ENCODE data around the gene PSMA8.

Gene PSMA8

DNA sequence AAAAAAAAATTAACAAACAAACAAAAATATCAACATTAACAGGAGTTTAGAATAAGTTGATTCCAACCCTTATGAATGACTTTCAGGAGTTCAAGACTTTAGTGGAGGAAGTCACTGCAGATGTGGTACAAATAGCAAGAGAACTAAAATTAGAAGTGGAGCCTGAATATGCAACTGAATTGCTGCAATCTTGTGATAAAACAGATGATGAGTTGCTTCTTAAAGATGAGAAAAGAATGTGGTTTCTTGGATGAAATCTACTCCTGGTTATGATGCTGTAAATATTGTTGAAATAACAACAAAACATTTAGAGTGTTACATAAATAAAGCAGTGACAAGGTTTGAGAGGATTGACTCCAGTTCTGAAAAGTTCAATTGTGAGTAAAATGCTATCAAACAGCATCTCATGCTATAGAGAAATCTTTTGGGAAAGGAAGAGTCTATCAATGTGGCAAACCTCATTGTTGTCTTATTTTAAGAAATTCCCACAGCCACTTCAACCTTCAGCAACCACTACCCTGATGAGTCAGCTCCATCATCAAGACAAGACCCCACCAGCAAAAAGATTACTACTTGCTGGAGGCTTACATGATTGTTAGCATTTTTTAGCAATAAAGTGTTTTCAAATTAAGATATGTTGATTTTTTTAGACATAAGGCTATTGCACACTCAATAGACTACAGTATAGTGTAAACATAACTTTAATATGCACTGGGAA lies 49.9 kb downstream of the PSMA8 start:
- TF ChIP-seq, protein P1, sequence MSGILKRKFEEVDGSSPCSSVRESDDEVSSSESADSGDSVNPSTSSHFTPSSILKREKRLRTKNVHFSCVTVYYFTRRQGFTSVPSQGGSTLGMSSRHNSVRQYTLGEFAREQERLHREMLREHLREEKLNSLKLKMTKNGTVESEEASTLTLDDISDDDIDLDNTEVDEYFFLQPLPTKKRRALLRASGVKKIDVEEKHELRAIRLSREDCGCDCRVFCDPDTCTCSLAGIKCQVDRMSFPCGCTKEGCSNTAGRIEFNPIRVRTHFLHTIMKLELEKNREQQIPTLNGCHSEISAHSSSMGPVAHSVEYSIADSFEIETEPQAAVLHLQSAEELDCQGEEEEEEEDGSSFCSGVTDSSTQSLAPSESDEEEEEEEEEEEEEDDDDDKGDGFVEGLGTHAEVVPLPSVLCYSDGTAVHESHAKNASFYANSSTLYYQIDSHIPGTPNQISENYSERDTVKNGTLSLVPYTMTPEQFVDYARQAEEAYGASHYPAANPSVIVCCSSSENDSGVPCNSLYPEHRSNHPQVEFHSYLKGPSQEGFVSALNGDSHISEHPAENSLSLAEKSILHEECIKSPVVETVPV (CRISPR knock-in tag; IDR thresholded peaks at IDR 0.05) = no peak
- no peak for TF ChIP-seq ZNF8 (CRISPR knock-in tag; IDR thresholded peaks at IDR 0.05)
- no peak for TF ChIP-seq ZNF70 (CRISPR knock-in tag; IDR thresholded peaks at IDR 0.05)
- no peak for TF ChIP-seq RARB (CRISPR knock-in tag; IDR thresholded peaks at IDR 0.05)
- no peak for TF ChIP-seq ZFP3 (CRISPR knock-in tag; IDR thresholded peaks at IDR 0.05)
- TF ChIP-seq ZFP30 (CRISPR knock-in tag; IDR thresholded peaks at IDR 0.05) = no peak
- TF ChIP-seq ZNF565 (CRISPR knock-in tag; conservative IDR thresholded peaks at IDR 0.05; ENCODE audit: low read depth) = no peak
- no peak for TF ChIP-seq OSR1 (CRISPR knock-in tag; IDR thresholded peaks at IDR 0.05)
- TF ChIP-seq POU6F1 (CRISPR knock-in tag; IDR thresholded peaks at IDR 0.05; ENCODE audit: borderline replicate concordance, low read depth) = no peak
- ATAC-seq = no peak

- TF ChIP-seq ZNF70 (CRISPR knock-in tag; IDR thresholded peaks at IDR 0.05) = no peak
- no peak for TF ChIP-seq TSHZ2 (CRISPR knock-in tag; IDR thresholded peaks at IDR 0.05)
- TF ChIP-seq, protein P1 (CRISPR knock-in tag; IDR thresholded peaks at IDR 0.05) = no peak
- TF ChIP-seq OSR1 (CRISPR knock-in tag; IDR thresholded peaks at IDR 0.05) = no peak
- TF ChIP-seq, protein P2, sequence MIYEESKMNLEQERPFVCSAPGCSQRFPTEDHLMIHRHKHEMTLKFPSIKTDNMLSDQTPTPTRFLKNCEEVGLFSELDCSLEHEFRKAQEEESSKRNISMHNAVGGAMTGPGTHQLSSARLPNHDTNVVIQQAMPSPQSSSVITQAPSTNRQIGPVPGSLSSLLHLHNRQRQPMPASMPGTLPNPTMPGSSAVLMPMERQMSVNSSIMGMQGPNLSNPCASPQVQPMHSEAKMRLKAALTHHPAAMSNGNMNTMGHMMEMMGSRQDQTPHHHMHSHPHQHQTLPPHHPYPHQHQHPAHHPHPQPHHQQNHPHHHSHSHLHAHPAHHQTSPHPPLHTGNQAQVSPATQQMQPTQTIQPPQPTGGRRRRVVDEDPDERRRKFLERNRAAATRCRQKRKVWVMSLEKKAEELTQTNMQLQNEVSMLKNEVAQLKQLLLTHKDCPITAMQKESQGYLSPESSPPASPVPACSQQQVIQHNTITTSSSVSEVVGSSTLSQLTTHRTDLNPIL (CRISPR knock-in tag; IDR thresholded peaks at IDR 0.05; ENCODE audit: low read depth) = no peak
- no peak for TF ChIP-seq SNAI2 (CRISPR knock-in tag; IDR thresholded peaks at IDR 0.05)
- TF ChIP-seq ZC3H10 (CRISPR knock-in tag; IDR thresholded peaks at IDR 0.05) = no peak
- TF ChIP-seq CSDC2 (CRISPR knock-in tag; IDR thresholded peaks at IDR 0.05) = no peak
- no peak for TF ChIP-seq ARNTL (CRISPR knock-in tag; IDR thresholded peaks at IDR 0.05; ENCODE audit: borderline replicate concordance, low read depth)
- TF ChIP-seq GLIS3 (CRISPR knock-in tag; IDR thresholded peaks at IDR 0.05) = no peak
- TF ChIP-seq ZNF8 (CRISPR knock-in tag; IDR thresholded peaks at IDR 0.05) = no peak
- no peak for ATAC-seq
Measured at GRCh38 chr18:26185267-26185666, 51.6 kb downstream of the PSMA8 start.

DNA sequence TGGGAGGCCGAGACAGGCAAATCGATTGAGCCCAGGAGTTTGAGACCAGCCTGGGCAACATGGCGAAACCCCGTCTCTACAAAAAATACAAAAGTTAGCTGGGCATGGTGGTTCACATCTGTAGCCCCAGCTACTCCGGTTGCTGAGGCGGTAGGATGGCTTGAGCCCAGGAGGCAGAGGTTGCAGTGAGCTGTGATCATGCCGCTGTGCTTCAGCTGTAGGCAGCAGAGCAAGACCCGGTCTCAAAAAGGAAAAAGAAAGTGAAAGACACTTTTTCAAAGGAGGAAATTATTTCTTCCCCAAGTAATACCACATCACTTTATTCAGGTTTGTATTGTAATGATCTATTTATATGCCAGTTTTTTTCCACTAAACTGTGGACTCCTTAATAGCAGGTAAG lies 56.8 kb downstream of the PSMA8 start:
- TF ChIP-seq TOX (CRISPR knock-in tag; IDR thresholded peaks at IDR 0.05; ENCODE audit: borderline replicate concordance) (no peak), RARB (CRISPR knock-in tag; IDR thresholded peaks at IDR 0.05) (no peak), ZNF8 (CRISPR knock-in tag; IDR thresholded peaks at IDR 0.05) (no peak), ZC3H10 (CRISPR knock-in tag; IDR thresholded peaks at IDR 0.05) (no peak), CSDC2 (CRISPR knock-in tag; IDR thresholded peaks at IDR 0.05) (no peak), TCF4 (CRISPR knock-in tag; IDR thresholded peaks at IDR 0.05; ENCODE audit: borderline replicate concordance) (no peak), ZNF565 (CRISPR knock-in tag; conservative IDR thresholded peaks at IDR 0.05; ENCODE audit: low read depth) (no peak), ZFP30 (CRISPR knock-in tag; IDR thresholded peaks at IDR 0.05) (no peak), TSHZ2 (CRISPR knock-in tag; IDR thresholded peaks at IDR 0.05) (no peak), OSR1 (CRISPR knock-in tag; IDR thresholded peaks at IDR 0.05) (no peak), SNAI2 (CRISPR knock-in tag; IDR thresholded peaks at IDR 0.05) (no peak), POU6F1 (CRISPR knock-in tag; IDR thresholded peaks at IDR 0.05; ENCODE audit: borderline replicate concordance, low read depth) (no peak)
- TF ChIP-seq, protein P2 (CRISPR knock-in tag; IDR thresholded peaks at IDR 0.05; ENCODE audit: low read depth) = no peak
- no peak for ATAC-seq

Data from SK-N-SH treated with all-trans-retinoic acid at 6 μM for 48 hours (cell line).